ELF-1 (cell line): ENCODE measurements around the gene ARCN1.
"Not testable (repeated sequence)": the region's sequence is repeated elsewhere in the genome, so short reads cannot be mapped to it uniquely, and the experiment has no call there.

Source experiments
- DNase-seq: peaks from one replicate; pipeline ENCODE4 v3.0.0-alpha.2; 2016; ENCODE audit warnings: low read depth, low spot score

ARCN1 gene

DNA sequence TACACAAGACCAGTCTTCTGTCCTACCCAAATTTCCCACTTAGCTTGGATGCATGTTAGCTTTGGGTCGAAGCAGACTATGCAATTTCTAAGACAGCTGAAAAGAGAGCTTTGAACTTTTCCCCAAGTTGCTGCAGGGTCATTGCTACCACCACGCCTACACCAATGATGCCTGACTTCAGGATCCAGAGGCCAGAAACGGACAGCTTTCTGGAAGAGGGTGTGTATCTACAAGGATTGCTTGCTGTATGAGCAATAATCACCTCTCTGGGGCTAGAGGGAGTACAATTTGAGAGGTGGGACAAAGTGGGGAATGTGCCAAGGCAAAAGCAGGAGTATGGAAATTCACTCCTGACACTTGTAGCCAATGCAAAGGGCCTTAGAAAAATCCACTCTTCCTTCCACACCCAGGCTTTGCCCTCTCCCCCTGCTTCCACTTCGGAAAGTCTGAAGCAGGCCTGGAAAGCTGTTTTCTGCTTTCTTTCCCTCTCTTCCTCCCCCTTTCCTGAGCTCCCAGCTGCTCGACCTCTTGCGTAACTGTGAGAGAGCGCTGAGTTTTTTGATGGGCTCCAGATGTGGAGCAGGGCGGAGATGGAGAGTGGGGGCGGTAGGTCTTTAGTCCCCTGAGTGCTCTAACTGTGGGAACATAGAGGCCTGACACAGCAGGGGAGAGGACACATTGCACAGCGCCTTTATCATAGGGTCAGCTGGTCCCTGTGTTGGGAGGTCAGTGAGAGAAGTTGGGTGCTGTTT lies 33.1 kb downstream of the ARCN1 start:
- DNase-seq = peak; percentile 58

GRCh38 chr11:118606157-118606843 lies 34.1 kb downstream of the ARCN1 start:
- DNase-seq = peak; percentile 23

DNA sequence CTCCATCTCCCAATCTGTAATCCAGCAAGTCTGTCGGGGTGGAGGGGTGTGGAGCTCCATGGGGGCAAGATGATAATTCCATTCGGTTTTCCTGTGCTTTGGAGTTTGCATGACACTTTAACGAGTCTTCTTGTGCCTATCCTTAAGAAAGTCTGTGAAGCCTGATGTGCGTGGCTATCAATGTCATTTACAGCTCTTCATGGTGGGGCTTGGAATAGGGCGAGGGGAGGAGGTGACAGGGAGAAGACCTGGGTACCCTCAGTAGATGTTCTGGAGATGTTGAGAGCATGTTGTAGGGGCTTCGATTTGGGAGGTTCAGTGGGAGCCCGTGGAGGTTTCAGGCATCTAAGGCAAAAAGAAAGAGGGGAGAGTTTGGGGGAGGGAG lies 34.6 kb downstream of the ARCN1 start:
- DNase-seq = no peak

GRCh38 chr11:118607401-118608359 lies 35.5 kb downstream of the ARCN1 start, which contains the start of gene PHLDB1:
Gene PHLDB1 (plus strand): TSS chr11:118607615. CDS start chr11:118613837, 6,222 bp downstream.
- peak; percentile 79 for DNase-seq

- peak; percentile 37 for DNase-seq
Observed at GRCh38 chr11:118608360-118609227, 36.4 kb downstream of the ARCN1 start.

DNA sequence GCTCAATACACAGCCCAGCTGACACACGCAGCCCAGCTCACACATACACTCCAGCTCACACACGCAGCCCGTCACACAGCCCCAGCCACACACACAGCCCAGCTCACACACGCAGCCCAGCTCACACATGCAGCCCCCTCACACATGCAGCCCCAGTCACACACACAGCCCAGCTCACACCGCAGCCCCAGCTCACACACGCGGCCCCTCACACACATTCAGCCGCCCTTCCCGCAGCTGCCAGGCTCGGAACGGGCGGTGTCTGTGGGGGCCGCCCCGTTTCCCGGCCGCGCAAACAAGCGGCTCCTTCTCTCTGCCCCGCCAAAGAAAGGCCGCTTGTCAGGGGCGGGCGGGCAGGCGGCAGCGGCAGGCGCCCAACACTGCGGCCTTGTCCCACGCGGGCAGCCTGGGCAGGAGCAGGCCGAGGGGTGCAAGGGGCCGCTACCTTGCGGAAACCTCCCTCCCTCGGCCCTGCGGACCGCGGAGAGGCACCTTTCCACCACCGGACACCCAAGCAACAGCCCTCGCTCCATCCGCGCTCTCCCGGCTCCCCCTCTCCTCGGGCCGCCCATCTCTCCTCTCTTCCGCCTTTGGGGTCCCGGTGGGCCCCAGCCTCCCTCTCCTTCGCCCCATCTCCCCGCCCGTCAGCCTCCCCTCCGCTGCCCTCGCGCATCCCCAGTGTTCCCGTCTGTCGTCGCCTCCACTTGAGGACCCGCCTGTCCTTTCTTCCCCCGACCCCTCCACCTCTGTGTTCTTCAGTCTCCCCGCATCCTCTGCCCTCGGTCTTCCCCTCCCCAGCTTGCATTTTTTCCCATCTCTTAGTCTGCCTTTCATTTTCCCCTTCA lies 37.4 kb downstream of the ARCN1 start:
- peak; percentile 33 for DNase-seq

GRCh38 chr11:118610225-118610772 lies 38.1 kb downstream of the ARCN1 start:
- no peak for DNase-seq

DNA sequence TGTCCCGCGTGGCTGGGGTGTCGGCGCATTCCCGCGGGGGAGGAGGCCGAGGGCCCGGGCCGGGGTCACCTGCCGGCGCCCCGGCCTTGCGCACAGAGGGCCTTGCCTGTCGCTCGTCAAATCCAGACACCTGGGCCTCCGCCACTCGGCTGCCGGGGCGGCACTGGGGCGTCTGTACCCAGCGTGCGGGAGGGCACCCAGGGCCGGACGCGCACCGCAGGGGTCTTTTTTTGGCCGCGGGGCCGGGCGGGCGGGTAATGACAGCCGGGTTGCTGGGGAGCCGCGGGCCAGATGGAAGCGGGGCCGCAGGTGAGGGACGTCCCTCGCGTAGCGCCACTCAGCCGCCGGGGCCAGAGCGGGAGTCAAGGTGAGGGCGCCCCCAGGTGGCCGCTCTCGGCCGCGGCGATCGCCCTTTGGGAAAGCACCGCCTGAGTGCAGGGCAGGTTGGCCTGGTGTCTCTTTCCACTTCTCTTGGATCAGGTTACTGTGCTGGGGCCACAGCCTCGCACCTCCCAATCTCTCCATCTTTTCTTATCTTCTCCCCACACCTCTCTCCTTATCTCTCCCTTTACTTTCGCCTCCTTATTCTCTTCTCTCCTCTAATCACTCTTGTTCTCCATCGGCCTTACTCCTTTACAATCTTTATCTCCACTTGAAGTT lies 38.7 kb downstream of the ARCN1 start:
- peak; percentile 95 for DNase-seq

- DNase-seq = not testable (repeated sequence)
Observed at GRCh38 chr11:118611433-118611795, 39.2 kb downstream of the ARCN1 start.

- no peak for DNase-seq
Observed at GRCh38 chr11:118612378-118612777, 40.2 kb downstream of the ARCN1 start.

DNA sequence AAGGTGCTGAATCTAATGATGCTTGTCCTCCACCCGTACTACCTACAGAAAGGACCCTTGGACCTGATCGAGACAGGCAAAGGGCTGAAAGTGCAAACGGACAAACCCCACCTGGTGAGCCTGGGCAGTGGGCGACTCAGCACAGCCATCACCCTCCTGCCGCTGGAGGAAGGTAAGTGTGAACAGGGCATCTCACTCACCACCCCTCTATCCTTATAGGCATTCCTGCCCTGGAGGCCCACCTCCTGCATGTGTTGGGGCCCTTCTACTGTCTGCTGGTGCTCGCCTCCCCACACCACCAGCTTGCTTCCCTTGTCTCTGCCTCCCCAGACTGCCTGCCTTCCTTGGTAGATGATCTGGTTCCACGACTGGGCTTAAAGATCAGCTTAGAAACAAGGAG lies 42.3 kb downstream of the ARCN1 start:
- no peak for DNase-seq

GRCh38 chr11:118615282-118615975 lies 43.2 kb downstream of the ARCN1 start:
- DNase-seq = peak; percentile 95

DNA sequence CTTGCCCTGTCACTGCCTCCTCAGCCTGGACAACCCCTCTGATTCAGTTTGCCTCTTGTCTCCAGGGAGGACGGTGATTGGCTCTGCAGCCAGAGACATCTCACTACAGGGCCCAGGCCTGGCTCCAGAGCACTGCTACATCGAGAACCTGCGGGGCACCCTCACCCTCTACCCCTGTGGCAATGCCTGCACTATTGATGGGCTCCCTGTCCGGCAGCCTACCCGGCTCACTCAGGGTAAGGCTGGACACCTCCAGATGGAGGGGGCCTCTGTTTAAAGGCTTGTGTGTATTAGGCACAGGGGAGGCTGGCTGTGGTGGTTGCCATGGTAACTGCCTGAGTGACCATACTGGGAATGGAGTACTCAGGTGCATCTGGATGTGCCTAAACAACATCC lies 43.8 kb downstream of the ARCN1 start:
- DNase-seq = peak; percentile 61

GRCh38 chr11:118618115-118618990 lies 46.1 kb downstream of the ARCN1 start:
- peak; percentile 40 for DNase-seq

DNA sequence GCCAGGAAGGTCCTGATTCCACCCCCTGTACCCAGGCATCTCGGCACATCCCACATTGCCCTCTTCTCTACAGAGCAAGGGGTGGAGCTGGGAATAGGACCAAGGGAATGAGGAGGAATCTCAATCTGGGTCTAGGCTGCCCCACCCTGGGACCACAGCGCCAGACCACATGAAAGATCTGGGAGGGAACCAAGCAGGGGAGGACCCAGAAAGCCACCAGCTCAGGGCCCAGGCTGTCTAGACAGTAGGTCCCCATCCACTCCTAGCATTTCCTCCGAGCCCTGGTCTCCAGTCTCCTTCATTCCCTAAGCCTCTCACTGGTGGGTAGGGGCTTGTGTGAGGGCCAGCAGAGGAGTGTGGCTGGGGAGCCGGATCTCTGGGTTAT lies 46.8 kb downstream of the ARCN1 start:
- DNase-seq = no peak

DNA sequence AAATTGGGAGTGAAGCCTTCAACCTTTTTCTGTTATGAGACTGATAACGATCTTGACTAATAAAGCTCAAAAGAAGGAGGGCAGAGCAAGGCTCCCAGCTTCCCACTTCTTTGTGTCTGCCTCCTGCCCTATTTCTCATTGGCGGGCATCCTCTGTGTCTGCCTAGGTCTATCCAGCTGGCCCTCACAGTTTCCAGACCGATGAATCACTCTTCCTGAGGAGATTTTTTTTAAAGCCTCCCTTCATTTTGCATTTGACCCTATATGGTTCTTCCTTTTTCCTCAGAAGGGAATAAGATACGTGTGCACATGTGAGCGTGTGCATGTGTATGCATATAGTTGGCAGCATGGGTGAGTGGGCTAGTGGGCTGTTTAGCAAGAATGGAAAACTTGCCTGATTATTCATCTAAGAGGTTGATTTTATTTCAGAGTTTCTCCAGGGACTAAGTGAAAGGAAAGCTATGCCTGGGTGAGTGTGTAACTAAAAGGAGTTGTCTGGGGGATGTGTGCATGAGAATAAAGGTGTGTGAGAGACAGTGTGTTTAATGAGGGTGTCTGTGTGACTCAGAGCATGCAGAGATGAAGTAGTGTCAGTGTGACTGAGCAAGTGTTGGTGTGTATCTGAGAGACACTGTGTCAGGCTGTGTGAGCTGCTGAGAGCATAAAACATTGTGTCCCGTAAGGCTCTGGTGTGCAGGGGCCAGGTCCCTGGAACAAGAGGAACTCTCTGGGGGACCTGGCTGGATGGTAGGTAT lies 47.4 kb downstream of the ARCN1 start:
- peak; percentile 29 for DNase-seq

DNA sequence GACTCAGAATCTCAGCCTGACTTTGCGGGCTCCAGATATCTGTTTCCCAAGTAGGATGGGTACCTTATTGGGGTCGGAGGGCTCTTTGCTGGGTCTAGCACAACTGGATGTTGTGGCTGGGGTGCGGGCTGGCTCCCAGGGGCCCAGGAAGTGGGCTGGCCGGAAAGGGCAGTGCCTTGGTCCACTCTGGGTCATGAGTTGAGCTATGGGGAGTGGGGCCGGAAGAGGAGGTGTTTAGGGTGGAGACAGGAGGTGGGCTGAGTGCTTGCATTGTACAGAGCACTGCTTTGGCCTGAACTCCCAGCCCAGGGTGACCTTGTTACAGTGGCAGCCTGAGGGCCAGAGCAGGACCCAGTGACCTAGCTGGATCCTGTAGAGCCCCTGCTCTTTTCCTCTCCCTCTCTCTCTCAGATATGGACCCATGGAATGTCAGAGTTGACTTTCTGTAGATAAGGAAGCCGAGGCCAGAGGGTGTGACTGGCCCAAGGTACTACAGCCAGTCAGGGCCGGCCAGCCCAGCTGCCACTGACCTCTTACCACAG lies 48.4 kb downstream of the ARCN1 start:
- DNase-seq = no peak
